ENCODE measurements around the gene ANXA5. TPM values are rescaled to one million over a fixed set of nuclear protein-coding genes. Genes with fewer than 3 reads are reported as not detected.

Gene ANXA5
- total and polyA plus RNA-seq, 9 of the 15 experiments (the other 6 are each of a cell fraction or from before 2014, with no cell fraction given), result 49.9 to 131 (median 84.5) TPM

DNA sequence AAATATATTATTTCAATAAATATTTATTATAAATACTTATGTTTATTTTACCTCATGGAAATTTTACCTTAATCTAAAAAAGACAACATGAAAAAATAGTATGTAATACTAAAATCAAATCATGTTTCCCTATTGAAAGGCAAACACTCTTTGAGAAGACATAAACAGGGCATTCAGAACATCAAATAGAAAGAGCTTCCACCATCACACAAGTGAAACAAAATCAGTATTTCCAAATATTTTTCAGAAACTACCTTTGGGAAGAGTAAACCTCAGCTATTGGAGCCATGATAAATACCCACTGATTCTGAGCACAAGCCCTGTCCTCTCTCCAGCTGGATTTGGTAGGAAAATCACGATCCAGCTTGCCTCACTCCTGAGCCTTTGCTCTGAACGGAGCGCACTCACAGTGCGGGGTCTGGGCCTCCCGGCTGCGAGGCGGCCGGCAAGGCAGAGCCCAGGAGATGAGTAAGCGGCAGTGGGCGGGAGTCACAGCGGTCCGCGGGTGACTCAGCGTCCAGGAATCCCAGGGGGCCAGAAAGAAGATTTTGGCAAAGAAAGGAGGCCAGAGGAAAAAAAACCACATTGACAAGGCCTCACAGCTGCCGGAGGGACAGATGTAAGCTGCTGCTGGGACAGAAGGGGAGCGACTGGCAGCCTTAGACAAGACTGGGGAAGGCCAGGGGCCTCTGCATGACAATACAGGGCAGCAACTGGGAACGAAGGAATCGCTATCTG is 14.7 kb upstream of the ANXA5 start (continued):
- TF ChIP-seq, protein P1, sequence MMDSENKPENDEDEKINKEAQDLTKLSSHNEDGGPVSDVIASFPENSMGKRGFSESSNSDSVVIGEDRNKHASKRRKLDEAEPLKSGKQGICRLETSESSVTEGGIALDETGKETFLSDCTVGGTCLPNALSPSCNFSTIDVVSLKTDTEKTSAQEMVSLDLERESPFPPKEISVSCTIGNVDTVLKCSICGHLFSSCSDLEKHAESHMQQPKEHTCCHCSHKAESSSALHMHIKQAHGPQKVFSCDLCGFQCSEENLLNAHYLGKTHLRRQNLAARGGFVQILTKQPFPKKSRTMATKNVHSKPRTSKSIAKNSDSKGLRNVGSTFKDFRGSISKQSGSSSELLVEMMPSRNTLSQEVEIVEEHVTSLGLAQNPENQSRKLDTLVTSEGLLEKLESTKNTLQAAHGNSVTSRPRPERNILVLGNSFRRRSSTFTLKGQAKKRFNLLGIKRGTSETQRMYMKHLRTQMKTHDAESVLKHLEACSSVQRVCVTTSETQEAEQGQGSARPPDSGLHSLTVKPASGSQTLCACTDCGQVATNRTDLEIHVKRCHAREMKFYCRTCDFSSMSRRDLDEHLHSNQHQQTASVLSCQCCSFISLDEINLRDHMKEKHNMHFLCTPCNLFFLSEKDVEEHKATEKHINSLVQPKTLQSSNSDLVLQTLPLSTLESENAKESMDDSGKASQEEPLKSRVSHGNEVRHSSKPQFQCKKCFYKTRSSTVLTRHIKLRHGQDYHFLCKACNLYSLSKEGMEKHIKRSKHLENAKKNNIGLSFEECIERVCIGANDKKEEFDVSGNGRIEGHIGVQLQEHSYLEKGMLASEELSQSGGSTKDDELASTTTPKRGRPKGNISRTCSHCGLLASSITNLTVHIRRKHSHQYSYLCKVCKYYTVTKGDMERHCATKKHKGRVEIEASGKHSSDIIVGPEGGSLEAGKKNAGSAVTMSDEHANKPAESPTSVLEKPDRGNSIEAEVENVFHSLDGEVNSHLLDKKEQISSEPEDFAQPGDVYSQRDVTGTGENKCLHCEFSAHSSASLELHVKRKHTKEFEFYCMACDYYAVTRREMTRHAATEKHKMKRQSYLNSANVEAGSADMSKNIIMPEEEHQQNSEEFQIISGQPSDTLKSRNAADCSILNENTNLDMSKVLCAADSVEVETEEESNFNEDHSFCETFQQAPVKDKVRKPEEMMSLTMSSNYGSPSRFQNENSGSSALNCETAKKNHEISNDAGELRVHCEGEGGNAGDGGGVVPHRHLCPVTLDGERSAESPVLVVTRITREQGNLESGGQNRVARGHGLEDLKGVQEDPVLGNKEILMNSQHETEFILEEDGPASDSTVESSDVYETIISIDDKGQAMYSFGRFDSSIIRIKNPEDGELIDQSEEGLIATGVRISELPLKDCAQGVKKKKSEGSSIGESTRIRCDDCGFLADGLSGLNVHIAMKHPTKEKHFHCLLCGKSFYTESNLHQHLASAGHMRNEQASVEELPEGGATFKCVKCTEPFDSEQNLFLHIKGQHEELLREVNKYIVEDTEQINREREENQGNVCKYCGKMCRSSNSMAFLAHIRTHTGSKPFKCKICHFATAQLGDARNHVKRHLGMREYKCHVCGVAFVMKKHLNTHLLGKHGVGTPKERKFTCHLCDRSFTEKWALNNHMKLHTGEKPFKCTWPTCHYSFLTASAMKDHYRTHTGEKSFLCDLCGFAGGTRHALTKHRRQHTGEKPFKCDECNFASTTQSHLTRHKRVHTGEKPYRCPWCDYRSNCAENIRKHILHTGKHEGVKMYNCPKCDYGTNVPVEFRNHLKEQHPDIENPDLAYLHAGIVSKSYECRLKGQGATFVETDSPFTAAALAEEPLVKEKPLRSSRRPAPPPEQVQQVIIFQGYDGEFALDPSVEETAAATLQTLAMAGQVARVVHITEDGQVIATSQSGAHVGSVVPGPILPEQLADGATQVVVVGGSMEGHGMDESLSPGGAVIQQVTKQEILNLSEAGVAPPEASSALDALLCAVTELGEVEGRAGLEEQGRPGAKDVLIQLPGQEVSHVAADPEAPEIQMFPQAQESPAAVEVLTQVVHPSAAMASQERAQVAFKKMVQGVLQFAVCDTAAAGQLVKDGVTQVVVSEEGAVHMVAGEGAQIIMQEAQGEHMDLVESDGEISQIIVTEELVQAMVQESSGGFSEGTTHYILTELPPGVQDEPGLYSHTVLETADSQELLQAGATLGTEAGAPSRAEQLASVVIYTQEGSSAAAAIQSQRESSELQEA (IDR thresholded peaks at IDR 0.05; ENCODE audit: low read depth), result no peak
- peak; percentile 98 for TF ChIP-seq JUN (IDR thresholded peaks at IDR 0.05; ENCODE audit: borderline replicate concordance, low read depth, low read length)
- TF ChIP-seq JUN (CRISPR knock-in tag; IDR thresholded peaks at IDR 0.05; ENCODE audit: borderline replicate concordance), result no peak
- TF ChIP-seq NFIC (IDR thresholded peaks at IDR 0.05), result 0 out of 2 replicates have a peak, but pooled peaks have one; percentile 12
- no peak for TF ChIP-seq E4F1 (CRISPR knock-in tag; IDR thresholded peaks at IDR 0.05; ENCODE audit: borderline replicate concordance)
- TF ChIP-seq, protein P2, sequence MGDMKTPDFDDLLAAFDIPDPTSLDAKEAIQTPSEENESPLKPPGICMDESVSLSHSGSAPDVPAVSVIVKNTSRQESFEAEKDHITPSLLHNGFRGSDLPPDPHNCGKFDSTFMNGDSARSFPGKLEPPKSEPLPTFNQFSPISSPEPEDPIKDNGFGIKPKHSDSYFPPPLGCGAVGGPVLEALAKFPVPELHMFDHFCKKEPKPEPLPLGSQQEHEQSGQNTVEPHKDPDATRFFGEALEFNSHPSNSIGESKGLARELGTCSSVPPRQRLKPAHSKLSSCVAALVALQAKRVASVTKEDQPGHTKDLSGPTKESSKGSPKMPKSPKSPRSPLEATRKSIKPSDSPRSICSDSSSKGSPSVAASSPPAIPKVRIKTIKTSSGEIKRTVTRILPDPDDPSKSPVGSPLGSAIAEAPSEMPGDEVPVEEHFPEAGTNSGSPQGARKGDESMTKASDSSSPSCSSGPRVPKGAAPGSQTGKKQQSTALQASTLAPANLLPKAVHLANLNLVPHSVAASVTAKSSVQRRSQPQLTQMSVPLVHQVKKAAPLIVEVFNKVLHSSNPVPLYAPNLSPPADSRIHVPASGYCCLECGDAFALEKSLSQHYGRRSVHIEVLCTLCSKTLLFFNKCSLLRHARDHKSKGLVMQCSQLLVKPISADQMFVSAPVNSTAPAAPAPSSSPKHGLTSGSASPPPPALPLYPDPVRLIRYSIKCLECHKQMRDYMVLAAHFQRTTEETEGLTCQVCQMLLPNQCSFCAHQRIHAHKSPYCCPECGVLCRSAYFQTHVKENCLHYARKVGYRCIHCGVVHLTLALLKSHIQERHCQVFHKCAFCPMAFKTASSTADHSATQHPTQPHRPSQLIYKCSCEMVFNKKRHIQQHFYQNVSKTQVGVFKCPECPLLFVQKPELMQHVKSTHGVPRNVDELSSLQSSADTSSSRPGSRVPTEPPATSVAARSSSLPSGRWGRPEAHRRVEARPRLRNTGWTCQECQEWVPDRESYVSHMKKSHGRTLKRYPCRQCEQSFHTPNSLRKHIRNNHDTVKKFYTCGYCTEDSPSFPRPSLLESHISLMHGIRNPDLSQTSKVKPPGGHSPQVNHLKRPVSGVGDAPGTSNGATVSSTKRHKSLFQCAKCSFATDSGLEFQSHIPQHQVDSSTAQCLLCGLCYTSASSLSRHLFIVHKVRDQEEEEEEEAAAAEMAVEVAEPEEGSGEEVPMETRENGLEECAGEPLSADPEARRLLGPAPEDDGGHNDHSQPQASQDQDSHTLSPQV (IDR thresholded peaks at IDR 0.05), result no peak
- TF ChIP-seq, protein P3, sequence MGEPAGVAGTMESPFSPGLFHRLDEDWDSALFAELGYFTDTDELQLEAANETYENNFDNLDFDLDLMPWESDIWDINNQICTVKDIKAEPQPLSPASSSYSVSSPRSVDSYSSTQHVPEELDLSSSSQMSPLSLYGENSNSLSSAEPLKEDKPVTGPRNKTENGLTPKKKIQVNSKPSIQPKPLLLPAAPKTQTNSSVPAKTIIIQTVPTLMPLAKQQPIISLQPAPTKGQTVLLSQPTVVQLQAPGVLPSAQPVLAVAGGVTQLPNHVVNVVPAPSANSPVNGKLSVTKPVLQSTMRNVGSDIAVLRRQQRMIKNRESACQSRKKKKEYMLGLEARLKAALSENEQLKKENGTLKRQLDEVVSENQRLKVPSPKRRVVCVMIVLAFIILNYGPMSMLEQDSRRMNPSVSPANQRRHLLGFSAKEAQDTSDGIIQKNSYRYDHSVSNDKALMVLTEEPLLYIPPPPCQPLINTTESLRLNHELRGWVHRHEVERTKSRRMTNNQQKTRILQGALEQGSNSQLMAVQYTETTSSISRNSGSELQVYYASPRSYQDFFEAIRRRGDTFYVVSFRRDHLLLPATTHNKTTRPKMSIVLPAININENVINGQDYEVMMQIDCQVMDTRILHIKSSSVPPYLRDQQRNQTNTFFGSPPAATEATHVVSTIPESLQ (CRISPR knock-in tag; IDR thresholded peaks at IDR 0.05), result no peak
- no peak for TF ChIP-seq BRD9 (IDR thresholded peaks at IDR 0.05; ENCODE audit: low read depth, partially characterized antibody)
- TF ChIP-seq THRAP3 (IDR thresholded peaks at IDR 0.05; ENCODE audit: borderline replicate concordance), result no peak
- no peak for TF ChIP-seq NCOA6 (IDR thresholded peaks at IDR 0.05)
